Neural progenitor cell (in vitro differentiated cells): ENCODE results near the gene NOM1. TPM values are rescaled to one million over a fixed set of nuclear protein-coding genes. Genes with fewer than 3 reads are reported as not detected.
"Not testable (repeated sequence)": the region's sequence is repeated elsewhere in the genome, so short reads cannot be mapped to it uniquely, and the experiment has no call there.

Experiments used
- DNase-seq: peaks from one replicate; pipeline ENCODE4 v3.0.0-alpha.2; 2016; ENCODE audit warnings: low spot score
- H2AFZ ChIP-seq: fragments of 200-600 bp; sonication (generic); replicated peaks from 2 replicates; pipeline ENCODE4 v1.6.1; 2016; ENCODE audit warnings: antibody characterized with exemption
- H3F3A ChIP-seq: fragments of 200-600 bp; sonication (generic); 2 replicates; pipeline ENCODE4 v1.6.1; 2016; ENCODE audit warnings: antibody characterized with exemption, low read depth
- H3K27ac ChIP-seq: fragments of 200-600 bp; sonication (generic); 2 replicates; pipeline ENCODE4 v1.5.1; 2016; ENCODE audit warnings: mild to moderate bottlenecking
- H3K27me3 ChIP-seq: fragments of 200-600 bp; sonication (generic); 2 replicates; pipeline ENCODE4 v1.6.1; 2016; ENCODE audit warnings: mild to moderate bottlenecking, moderate library complexity
- H3K36me3 ChIP-seq: fragments of 200-600 bp; sonication (generic); 2 replicates; pipeline ENCODE4 v1.5.1; 2016
- H3K4me1 ChIP-seq: fragments of 200-600 bp; sonication (generic); 2 replicates; pipeline ENCODE4 v1.6.1; 2016; ENCODE audit warnings: mixed run types
- H3K4me2 ChIP-seq: fragments of 200-600 bp; sonication (generic); 2 replicates; pipeline ENCODE4 v1.6.1; 2016
- H3K4me3 ChIP-seq: fragments of 200-600 bp; sonication (generic); 2 replicates; pipeline ENCODE4 v1.5.1; 2016
- H3K79me2 ChIP-seq: fragments of 200-600 bp; sonication (generic); 2 replicates; pipeline ENCODE4 v1.6.1; 2016; ENCODE audit warnings: low read depth
- H3K9ac ChIP-seq: fragments of 200-600 bp; sonication (generic); 2 replicates; pipeline ENCODE4 v1.6.1; 2016
- H3K9me3 ChIP-seq: fragments of 200-600 bp; sonication (generic); 2 replicates; pipeline ENCODE4 v1.5.1; 2016; ENCODE audit warnings: low read depth
- H4K20me1 ChIP-seq: fragments of 200-600 bp; sonication (generic); 2 replicates; pipeline ENCODE4 v1.6.1; 2016; ENCODE audit warnings: low read depth
- H3K27ac Mint-ChIP-seq: 3 replicates; pipeline ENCODE4 v1.8.0; 2021; ENCODE audit warnings: mixed read lengths
- H3K27me3 Mint-ChIP-seq: 2 replicates; pipeline ENCODE4 v1.8.0; 2022; ENCODE audit warnings: low read depth, mild to moderate bottlenecking, inconsistent platforms, moderate library complexity, mixed read lengths; ENCODE audit not compliant: insufficient read depth
- H3K36me3 Mint-ChIP-seq: 3 replicates; pipeline ENCODE4 v1.8.0; 2021; ENCODE audit warnings: mixed read lengths
- H3K4me1 Mint-ChIP-seq: 3 replicates; pipeline ENCODE4 v1.8.0; 2021; ENCODE audit warnings: mixed read lengths
- H3K4me3 Mint-ChIP-seq: 3 replicates; pipeline ENCODE4 v1.8.0; 2021; ENCODE audit warnings: mild to moderate bottlenecking, moderate library complexity, mixed read lengths
- H3K9me3 Mint-ChIP-seq: 3 replicates; pipeline ENCODE4 v1.8.0; 2020; ENCODE audit warnings: mixed read lengths
- EZH2 ChIP-seq: fragments of 200-600 bp; sonication (generic); IDR thresholded peaks from 2 replicates; pipeline ENCODE4 v1.6.1; 2017; ENCODE audit warnings: antibody characterized with exemption, mild to moderate bottlenecking, moderate library complexity
- EZH2phosphoT487 ChIP-seq: fragments of 200-600 bp; sonication (generic); IDR thresholded peaks from 2 replicates; pipeline ENCODE4 v1.6.1; 2017; ENCODE audit warnings: antibody characterized with exemption
- total RNA-seq: library from RNA; depleted of rRNA; stranded (reverse); fragments of >200 nt; gene quantifications from 2 replicates; pipeline ENCODE4 v1.2.3, GENCODE V29; 2015; ENCODE audit warnings: low replicate concordance
- TF ChIP-seq, protein P1 (sequence below): fragments of 200-600 bp; sonication (generic); IDR thresholded peaks from 2 replicates; pipeline ENCODE4 v1.5.1; 2017; ENCODE audit warnings: antibody characterized with exemption, mild to moderate bottlenecking

Gene NOM1
- total RNA-seq, 1 donor from 2014 or later = 10.9 TPM

DNA sequence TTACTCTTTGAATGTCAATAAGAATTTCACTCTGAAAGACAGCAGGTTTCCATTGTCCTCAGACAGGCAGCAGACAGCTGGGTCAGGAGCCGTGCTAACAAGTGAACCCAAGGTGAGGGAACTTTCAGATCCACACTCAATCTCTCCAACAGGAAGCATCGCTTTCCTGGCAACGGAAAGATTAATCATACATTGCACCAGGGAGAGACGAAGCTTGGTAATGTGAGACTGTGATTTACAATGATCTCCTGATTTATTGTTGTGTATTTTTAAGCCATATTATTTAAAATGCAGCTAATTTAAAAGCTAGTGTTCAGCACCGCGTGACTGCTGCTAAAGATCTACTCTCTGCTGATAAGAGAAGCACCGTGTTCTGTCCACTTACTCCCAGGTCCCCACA is 17.5 kb upstream of the NOM1 start:
- Histone ChIP-seq H3K79me2 (no peaks in the 10 kb centered on the region), H3K9me3 (no peaks in the 10 kb centered on the region), H3K4me1 (no peaks in the 10 kb centered on the region), H3K9ac (no peak overlapping the region), H3K27me3 (no peaks in the 10 kb centered on the region), H3K4me3 (no peak overlapping the region), H3K36me3 (no peaks in the 10 kb centered on the region), H3K4me2 (no peak overlapping the region), H3K27ac (no peak overlapping the region), H4K20me1 (no peaks in the 10 kb centered on the region), H2AFZ (peak overlapping the region; percentile 82), H3F3A (no peaks in the 10 kb centered on the region)
- no peaks in the 10 kb centered on the region for H3K9me3 Mint-ChIP-seq
- peaks cover 5% of the 10 kb centered on the region for H3K4me1 Mint-ChIP-seq
- TF ChIP-seq, protein P1, sequence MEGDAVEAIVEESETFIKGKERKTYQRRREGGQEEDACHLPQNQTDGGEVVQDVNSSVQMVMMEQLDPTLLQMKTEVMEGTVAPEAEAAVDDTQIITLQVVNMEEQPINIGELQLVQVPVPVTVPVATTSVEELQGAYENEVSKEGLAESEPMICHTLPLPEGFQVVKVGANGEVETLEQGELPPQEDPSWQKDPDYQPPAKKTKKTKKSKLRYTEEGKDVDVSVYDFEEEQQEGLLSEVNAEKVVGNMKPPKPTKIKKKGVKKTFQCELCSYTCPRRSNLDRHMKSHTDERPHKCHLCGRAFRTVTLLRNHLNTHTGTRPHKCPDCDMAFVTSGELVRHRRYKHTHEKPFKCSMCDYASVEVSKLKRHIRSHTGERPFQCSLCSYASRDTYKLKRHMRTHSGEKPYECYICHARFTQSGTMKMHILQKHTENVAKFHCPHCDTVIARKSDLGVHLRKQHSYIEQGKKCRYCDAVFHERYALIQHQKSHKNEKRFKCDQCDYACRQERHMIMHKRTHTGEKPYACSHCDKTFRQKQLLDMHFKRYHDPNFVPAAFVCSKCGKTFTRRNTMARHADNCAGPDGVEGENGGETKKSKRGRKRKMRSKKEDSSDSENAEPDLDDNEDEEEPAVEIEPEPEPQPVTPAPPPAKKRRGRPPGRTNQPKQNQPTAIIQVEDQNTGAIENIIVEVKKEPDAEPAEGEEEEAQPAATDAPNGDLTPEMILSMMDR = no peak
- TF ChIP-seq EZH2phosphoT487 (no peak), EZH2 (no peak)
- DNase-seq = no peak
- no peaks in the 10 kb centered on the region for H3K36me3 Mint-ChIP-seq
- no peak overlapping the region for H3K4me3 Mint-ChIP-seq
- no peak overlapping the region for H3K27ac Mint-ChIP-seq
- H3K27me3 Mint-ChIP-seq = peaks cover 2% of the 10 kb centered on the region

DNA sequence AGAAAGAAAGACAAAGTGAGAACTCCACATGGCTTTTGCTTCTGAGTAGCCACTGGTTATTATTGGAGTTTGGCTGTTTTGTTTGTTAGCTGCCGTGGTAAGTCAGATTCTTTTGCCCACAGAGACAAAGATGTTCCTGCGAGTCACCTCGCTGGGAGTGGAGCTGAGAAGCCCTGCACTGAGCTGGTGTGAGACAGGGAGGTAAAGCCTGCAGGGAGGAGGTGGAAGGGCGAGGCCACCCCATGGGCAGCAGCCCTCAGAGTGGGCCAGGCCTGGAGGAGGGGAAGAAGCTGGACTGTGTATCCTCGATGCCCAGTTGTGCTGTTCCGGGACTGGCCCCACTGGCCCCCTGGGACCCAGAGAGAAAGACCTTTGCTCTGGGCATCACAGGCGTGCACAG is 14.3 kb upstream of the NOM1 start:
- TF ChIP-seq, protein P1 = no peak
- TF ChIP-seq EZH2 = no peak
- TF ChIP-seq EZH2phosphoT487 = no peak
- peaks cover 5% of the 10 kb centered on the region for H3K4me1 Mint-ChIP-seq
- H3K4me1 ChIP-seq = no peaks in the 10 kb centered on the region
- H3K9me3 ChIP-seq = no peaks in the 10 kb centered on the region
- no peak overlapping the region for H3K27ac Mint-ChIP-seq
- H3K9me3 Mint-ChIP-seq = peaks cover under 1% of the 10 kb centered on the region
- no peaks in the 10 kb centered on the region for H3F3A ChIP-seq
- no peaks in the 10 kb centered on the region for H3K79me2 ChIP-seq
- H3K27me3 Mint-ChIP-seq = peaks cover 3% of the 10 kb centered on the region
- no peaks in the 10 kb centered on the region for H3K36me3 Mint-ChIP-seq
- H4K20me1 ChIP-seq = no peaks in the 10 kb centered on the region
- no peak overlapping the region for H3K27ac ChIP-seq
- H3K9ac ChIP-seq = no peak overlapping the region
- no peak overlapping the region for H2AFZ ChIP-seq
- no peak for DNase-seq
- no peak overlapping the region for H3K4me2 ChIP-seq
- no peak overlapping the region for H3K4me3 Mint-ChIP-seq
- no peaks in the 10 kb centered on the region for H3K36me3 ChIP-seq
- H3K27me3 ChIP-seq = no peaks in the 10 kb centered on the region
- H3K4me3 ChIP-seq = no peak overlapping the region

DNA sequence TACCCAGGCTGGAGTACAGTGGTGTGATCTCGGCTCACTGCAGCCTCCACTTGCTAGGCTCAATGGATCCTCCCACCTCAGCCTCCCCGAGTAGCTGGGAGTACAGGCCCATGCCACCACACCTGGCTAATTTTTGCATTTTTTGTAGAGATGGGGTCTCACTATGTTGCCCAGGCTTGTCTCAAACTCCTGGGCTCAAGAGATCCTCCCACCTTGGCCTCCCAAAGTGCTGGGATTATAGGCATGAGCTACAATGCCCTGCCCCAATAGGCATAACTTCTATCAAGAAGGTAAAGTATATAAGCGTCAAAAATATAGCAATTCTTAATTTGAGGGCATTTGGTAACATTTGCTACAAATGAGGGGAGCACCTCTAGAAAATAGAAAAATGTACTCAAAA is 12.7 kb upstream of the NOM1 start:
- H3K4me1 ChIP-seq, H3K36me3 Mint-ChIP-seq, H3F3A ChIP-seq, DNase-seq, H3K9ac ChIP-seq, H3K27ac ChIP-seq, H4K20me1 ChIP-seq, H3K27me3 Mint-ChIP-seq, H3K27ac Mint-ChIP-seq, H3K4me1 Mint-ChIP-seq, H3K4me3 Mint-ChIP-seq, H3K79me2 ChIP-seq, H3K4me2 ChIP-seq, H3K4me3 ChIP-seq, H3K36me3 ChIP-seq, H2AFZ ChIP-seq, H3K9me3 ChIP-seq, H3K27me3 ChIP-seq: not testable (repeated sequence)
- H3K9me3 Mint-ChIP-seq = peaks cover 15% of the 10 kb centered on the region

DNA sequence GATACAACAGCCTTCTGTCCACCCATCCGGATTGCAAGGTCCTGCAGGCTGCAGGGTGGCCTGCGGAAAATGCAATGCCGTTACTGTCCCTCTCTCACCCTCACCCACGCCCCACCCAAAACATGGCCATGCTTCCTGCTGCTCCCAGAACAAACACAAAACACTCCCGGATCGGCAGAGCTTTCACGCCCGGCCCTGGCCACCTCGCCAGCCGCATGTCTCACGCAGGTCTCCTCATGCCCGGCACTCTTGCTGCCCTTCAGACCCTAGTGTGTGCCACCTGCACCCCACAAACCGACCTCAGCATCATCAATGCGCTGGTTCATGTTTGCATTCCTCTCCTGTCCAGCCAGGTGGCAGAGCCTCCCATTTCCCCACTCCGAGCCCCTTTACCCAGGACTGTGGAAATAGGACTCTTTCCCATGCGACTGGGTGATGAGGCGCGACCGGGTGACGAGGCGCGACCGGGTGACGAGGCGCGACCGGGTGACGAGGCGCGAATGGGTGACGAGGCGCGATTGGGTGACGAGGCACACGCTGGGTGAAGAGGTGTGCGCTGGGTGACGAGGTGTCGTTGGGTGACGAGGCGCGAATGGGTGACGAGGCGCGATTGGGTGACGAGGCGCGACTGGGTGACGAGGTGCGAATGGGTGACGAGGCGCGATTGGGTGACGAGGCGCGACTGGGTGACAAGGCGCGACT is 8.9 kb upstream of the NOM1 start:
- Histone ChIP-seq H3K79me2 (no peaks in the 10 kb centered on the region), H3K27ac (no peak overlapping the region), H3K4me3 (no peak overlapping the region), H3K9me3 (no peaks in the 10 kb centered on the region), H2AFZ (no peak overlapping the region), H3K27me3 (no peaks in the 10 kb centered on the region), H3K4me2 (no peak overlapping the region), H3K36me3 (no peaks in the 10 kb centered on the region), H3K9ac (no peak overlapping the region), H3F3A (no peaks in the 10 kb centered on the region), H4K20me1 (no peaks in the 10 kb centered on the region), H3K4me1 (no peaks in the 10 kb centered on the region)
- Mint-ChIP-seq H3K4me1 (peaks cover 2% of the 10 kb centered on the region), H3K4me3 (no peak overlapping the region), H3K36me3 (no peaks in the 10 kb centered on the region), H3K9me3 (peaks cover 17% of the 10 kb centered on the region), H3K27ac (no peak overlapping the region), H3K27me3 (peaks cover 12% of the 10 kb centered on the region)
- TF ChIP-seq EZH2phosphoT487 (no peak), EZH2 (no peak)
- TF ChIP-seq, protein P1 = no peak
- no peak for DNase-seq
